MM.1S (cell line): ENCODE results near the gene LRRC28.

Experiments used
- DNase-seq: peaks from one replicate; pipeline ENCODE4 v3.0.0-alpha.2; 2015
- H2AFZ ChIP-seq: fragments of 300-600 bp; sonication (generic); 2 replicates; pipeline ENCODE4 v1.6.0; 2016; ENCODE audit warnings: antibody characterized with exemption, low read length
- H3F3A ChIP-seq: fragments of 300-600 bp; sonication (generic); 2 replicates; pipeline ENCODE4 v1.6.1; 2016; ENCODE audit warnings: mild to moderate bottlenecking, antibody characterized with exemption, low read length, moderate library complexity, mixed read lengths; ENCODE audit not compliant: insufficient read depth
- H3K27ac ChIP-seq: fragments of 300-600 bp; sonication (generic); 2 replicates; pipeline ENCODE4 v1.5.1; 2016; ENCODE audit warnings: mild to moderate bottlenecking, low read length
- H3K27me3 ChIP-seq: fragments of 300-600 bp; sonication (generic); replicated peaks from 2 replicates; pipeline ENCODE4 v1.6.0; 2016; ENCODE audit warnings: low read length; ENCODE audit not compliant: insufficient read depth
- H3K36me3 ChIP-seq: fragments of 300-600 bp; sonication (generic); replicated peaks from 2 replicates; pipeline ENCODE4 v1.6.1; 2016; ENCODE audit warnings: mild to moderate bottlenecking, low read length, mixed read lengths; ENCODE audit not compliant: insufficient read depth
- H3K4me1 ChIP-seq: fragments of 300-600 bp; sonication (generic); 2 replicates; pipeline ENCODE4 v1.6.1; 2016; ENCODE audit warnings: low read length, mixed read lengths
- H3K4me2 ChIP-seq: fragments of 300-600 bp; sonication (generic); 2 replicates; pipeline ENCODE4 v1.6.0; 2016; ENCODE audit warnings: low read depth, low read length
- H3K4me3 ChIP-seq: fragments of 300-600 bp; sonication (generic); 2 replicates; pipeline ENCODE4 v1.5.1; 2016; ENCODE audit warnings: low read length, mixed read lengths
- H3K79me2 ChIP-seq: fragments of 300-600 bp; sonication (generic); 2 replicates; pipeline ENCODE4 v1.6.1; 2016; ENCODE audit warnings: mixed run types, low read length, mixed read lengths
- H3K9ac ChIP-seq: fragments of 300-600 bp; sonication (generic); 2 replicates; pipeline ENCODE4 v1.6.1; 2016; ENCODE audit warnings: low read length, mixed read lengths
- H3K9me2 ChIP-seq: fragments of 300-600 bp; sonication (generic); replicated peaks from 2 replicates; pipeline ENCODE4 v1.6.1; 2016; ENCODE audit warnings: mild to moderate bottlenecking, low read length, mixed read lengths; ENCODE audit not compliant: insufficient read depth
- H3K9me3 ChIP-seq: fragments of 300-600 bp; sonication (generic); replicated peaks from 2 replicates; pipeline ENCODE4 v1.6.1; 2016; ENCODE audit warnings: mild to moderate bottlenecking, low read length, mixed read lengths; ENCODE audit not compliant: insufficient read depth
- H4K20me1 ChIP-seq: fragments of 300-600 bp; sonication (generic); 2 replicates; pipeline ENCODE4 v1.6.1; 2016; ENCODE audit warnings: mild to moderate bottlenecking, low read length, moderate library complexity, mixed read lengths; ENCODE audit not compliant: insufficient read depth
- CTCF ChIP-seq: fragments of 300-600 bp; sonication (generic); IDR thresholded peaks from 2 replicates; pipeline ENCODE4 v1.5.1; 2016; ENCODE audit warnings: antibody characterized with exemption, low read length, mixed read lengths
- EZH2 ChIP-seq: fragments of 300-600 bp; sonication (generic); optimal IDR thresholded peaks from 2 replicates; pipeline ENCODE3; 2017; ENCODE audit warnings: low read depth, mild to moderate bottlenecking, antibody characterized with exemption, low read length, mixed read lengths
- EZH2phosphoT487 ChIP-seq: fragments of 300-600 bp; sonication (generic); IDR thresholded peaks from 2 replicates; pipeline ENCODE4 v1.6.1; 2018; ENCODE audit warnings: antibody characterized with exemption, low read length

The LRRC28 gene

GRCh38 chr15:99345242-99345641, 94.0 kb downstream of the LRRC28 start:
- H3K4me2 ChIP-seq: no peak overlapping the region
- H3K79me2 ChIP-seq: no peaks in the 10 kb centered on the region
- H3F3A ChIP-seq: no peaks in the 10 kb centered on the region
- no peaks in the 10 kb centered on the region for H3K9me3 ChIP-seq
- H3K4me3 ChIP-seq: no peak overlapping the region
- H3K9me2 ChIP-seq: no peaks in the 10 kb centered on the region
- no peaks in the 10 kb centered on the region for H3K36me3 ChIP-seq
- no peaks in the 10 kb centered on the region for H3K4me1 ChIP-seq
- no peak for DNase-seq
- no peaks in the 10 kb centered on the region for H3K27me3 ChIP-seq
- H3K9ac ChIP-seq: no peak overlapping the region
- TF ChIP-seq CTCF (no peak), EZH2phosphoT487 (no peak), EZH2 (no peak)
- no peaks in the 10 kb centered on the region for H4K20me1 ChIP-seq
- no peak overlapping the region for H2AFZ ChIP-seq
- no peak overlapping the region for H3K27ac ChIP-seq

- Histone ChIP-seq H3F3A (no peaks in the 10 kb centered on the region), H3K4me1 (no peaks in the 10 kb centered on the region), H3K27me3 (no peaks in the 10 kb centered on the region), H2AFZ (no peak overlapping the region), H4K20me1 (no peaks in the 10 kb centered on the region), H3K27ac (no peak overlapping the region), H3K9me2 (no peaks in the 10 kb centered on the region), H3K36me3 (no peaks in the 10 kb centered on the region), H3K79me2 (no peaks in the 10 kb centered on the region), H3K4me2 (no peak overlapping the region), H3K9me3 (no peaks in the 10 kb centered on the region), H3K4me3 (no peak overlapping the region), H3K9ac (no peak overlapping the region)
- TF ChIP-seq CTCF: no peak
- TF ChIP-seq EZH2phosphoT487: no peak
- no peak for TF ChIP-seq EZH2
- no peak for DNase-seq
These were observed 94.7 kb downstream of the LRRC28 start for GRCh38 chr15:99345832-99346462.

GRCh38 chr15:99347574-99347973, 96.3 kb downstream of the LRRC28 start:
- H3K4me3 ChIP-seq: no peak overlapping the region
- no peaks in the 10 kb centered on the region for H3F3A ChIP-seq
- H3K9me3 ChIP-seq: no peaks in the 10 kb centered on the region
- no peaks in the 10 kb centered on the region for H3K27me3 ChIP-seq
- H3K4me1 ChIP-seq: no peaks in the 10 kb centered on the region
- H3K36me3 ChIP-seq: no peaks in the 10 kb centered on the region
- H3K27ac ChIP-seq: no peak overlapping the region
- no peak overlapping the region for H3K9ac ChIP-seq
- no peak overlapping the region for H2AFZ ChIP-seq
- no peaks in the 10 kb centered on the region for H3K9me2 ChIP-seq
- no peak overlapping the region for H3K4me2 ChIP-seq
- DNase-seq: no peak
- no peak for TF ChIP-seq EZH2
- TF ChIP-seq CTCF: no peak
- TF ChIP-seq EZH2phosphoT487: no peak
- no peaks in the 10 kb centered on the region for H3K79me2 ChIP-seq
- no peaks in the 10 kb centered on the region for H4K20me1 ChIP-seq
